PC-9 (cell line): ENCODE results near the gene COQ8A. TPM values are rescaled to one million over a fixed set of nuclear protein-coding genes. Genes with fewer than 3 reads are reported as not detected.

Experiments used
- BruUV-seq: library from RNA; stranded (reverse); fragments of 400-500 nt; replicated peaks from 2 replicates; lab custom pipeline; 2021; lab: Mats Ljungman, UMichigan
- CTCF ChIA-PET: fragments of 300-600 bp; sonication (Branson Sonifier 250); formaldehyde crosslinking; loops from one replicate; lab custom pipeline; 2022; ENCODE audit warnings: antibody characterized with exemption; lab: Charles Lee
- POLR2A ChIA-PET: fragments of 300-600 bp; sonication (Branson Sonifier 250); formaldehyde crosslinking; loops from one replicate; lab custom pipeline; 2022; ENCODE audit warnings: antibody characterized with exemption; ENCODE audit not compliant: unreplicated experiment; lab: Charles Lee
- DNase-seq, 2 experiments: peaks; one replicate each; pipeline versions ENCODE4 v3.0.0 to v3.0.0-alpha.2; 2015 to 2022; ENCODE audit warnings: mixed read lengths in 1 of 2
- H2AFZ ChIP-seq: fragments of 200-600 bp; sonication (generic); 2 replicates; pipeline ENCODE4 v1.8.1; 2017; ENCODE audit warnings: antibody characterized with exemption
- H3F3A ChIP-seq: fragments of 200-600 bp; sonication (generic); 2 replicates; pipeline ENCODE4 v1.8.1; 2017; ENCODE audit warnings: antibody characterized with exemption, mild to moderate bottlenecking, low read depth; ENCODE audit not compliant: insufficient read depth
- H3K27ac ChIP-seq: fragments of 200-600 bp; sonication (generic); 2 replicates; pipeline ENCODE4 v1.6.1; 2016; ENCODE audit warnings: mixed run types
- H3K27me3 ChIP-seq: fragments of 200-600 bp; sonication (generic); 2 replicates; pipeline ENCODE4 v1.6.1; 2016; ENCODE audit warnings: low read depth, mixed run types; ENCODE audit not compliant: insufficient read depth
- H3K36me3 ChIP-seq: fragments of 200-600 bp; sonication (generic); 2 replicates; pipeline ENCODE4 v1.6.1; 2016; ENCODE audit warnings: low read depth, mixed run types
- H3K4me1 ChIP-seq: fragments of 200-600 bp; sonication (generic); replicated peaks from 2 replicates; pipeline ENCODE4 v1.6.1; 2016; ENCODE audit warnings: mixed run types; ENCODE audit not compliant: insufficient read depth
- H3K4me2 ChIP-seq: fragments of 200-600 bp; sonication (generic); 2 replicates; pipeline ENCODE4 v1.6.1; 2017; ENCODE audit warnings: mixed run types
- H3K4me3 ChIP-seq: fragments of 200-600 bp; sonication (generic); 2 replicates; pipeline ENCODE4 v1.6.1; 2016; ENCODE audit warnings: mixed run types
- H3K79me2 ChIP-seq: fragments of 200-600 bp; sonication (generic); 2 replicates; pipeline ENCODE4 v1.6.1; 2017; ENCODE audit warnings: low read depth, mixed run types
- H3K9me2 ChIP-seq: fragments of 200-600 bp; sonication (generic); 2 replicates; pipeline ENCODE4 v1.8.1; 2017; ENCODE audit warnings: mild to moderate bottlenecking; ENCODE audit not compliant: insufficient read depth
- H3K9me3 ChIP-seq: fragments of 200-600 bp; sonication (generic); 2 replicates; pipeline ENCODE4 v1.8.1; 2016; ENCODE audit warnings: low read depth; ENCODE audit not compliant: insufficient read depth
- H4K20me1 ChIP-seq: fragments of 200-600 bp; sonication (generic); 2 replicates; pipeline ENCODE4 v1.8.1; 2017; ENCODE audit not compliant: insufficient read depth
- EZH2 ChIP-seq: fragments of 200-600 bp; sonication (generic); IDR thresholded peaks from 2 replicates; pipeline ENCODE4 v1.8.0; 2017; ENCODE audit warnings: antibody characterized with exemption, low read depth
- intact Hi-C: fragments of 100-400 bp; cut with micrococcal nuclease; formaldehyde crosslinking; loops from one replicate; pipeline ENCODE4 v1.10.0; 2022; ENCODE audit not compliant: unreplicated experiment
- total RNA-seq: library from RNA; stranded (reverse); gene quantifications from 2 replicates; pipeline ENCODE4 v1.2.3, GENCODE V29; 2021
- TF ChIP-seq, protein P1 (sequence below): fragments of 200-600 bp; sonication (generic); conservative IDR thresholded peaks from 2 replicates; pipeline ENCODE4 v1.6.1; 2017; ENCODE audit warnings: mixed run types, antibody characterized with exemption, mild to moderate bottlenecking, moderate library complexity

COQ8A gene
- total RNA-seq, 1 experiment from 2014 or later, result 32.9 TPM

DNA sequence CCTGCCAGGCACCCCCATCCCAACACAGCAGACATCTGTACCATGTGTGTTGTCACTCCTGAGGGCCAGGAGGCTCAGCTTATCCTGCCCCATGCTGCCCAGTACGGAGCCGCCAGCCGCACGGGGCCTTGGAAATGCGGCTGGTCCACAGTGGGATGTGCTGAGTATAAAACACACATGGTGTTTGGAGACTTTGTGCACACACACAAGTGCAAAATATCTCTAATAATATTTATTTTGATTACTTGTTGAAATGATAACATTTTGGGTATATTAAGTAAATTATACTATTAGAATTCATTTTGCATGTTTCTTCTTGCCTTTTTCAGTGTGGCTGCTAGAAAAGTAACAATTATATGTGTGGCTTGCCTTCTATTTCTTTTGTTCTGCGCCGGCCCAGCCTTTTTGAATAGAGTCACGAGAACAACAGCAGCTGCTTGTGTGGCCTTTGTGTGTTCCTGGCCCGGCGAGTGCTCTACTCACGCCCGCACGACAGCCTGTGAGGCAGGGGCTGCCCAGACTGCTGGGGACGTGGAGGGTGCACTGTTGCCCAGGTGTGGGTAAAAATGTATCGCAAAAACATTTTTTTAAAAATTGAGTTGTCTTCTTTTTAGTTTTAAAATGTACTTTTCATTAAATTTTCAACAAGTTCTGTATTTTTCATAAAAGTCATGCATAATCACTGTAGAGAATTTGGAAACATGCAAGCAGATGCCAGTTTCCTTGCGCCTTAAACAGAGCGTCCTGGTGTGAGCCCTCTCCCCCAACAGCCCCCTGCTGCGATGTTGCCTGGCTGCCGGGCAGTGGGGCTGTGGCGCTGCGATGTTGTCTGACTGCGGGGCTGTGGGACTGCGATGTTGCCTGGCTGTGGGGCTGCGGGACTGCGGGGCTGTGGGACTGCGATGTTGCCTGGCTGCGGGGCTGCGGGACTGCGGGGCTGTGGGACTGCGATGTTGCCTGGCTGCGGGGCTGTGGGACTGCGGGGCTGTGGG, 35.5 kb downstream of the COQ8A start:
- H3K4me2 ChIP-seq, result no peak overlapping the region
- H2AFZ ChIP-seq, result no peak overlapping the region
- no peaks in the 10 kb centered on the region for H3K27me3 ChIP-seq
- H4K20me1 ChIP-seq, result no peaks in the 10 kb centered on the region
- H3K36me3 ChIP-seq, result peaks cover 8% of the 10 kb centered on the region
- no peaks in the 10 kb centered on the region for H3K4me1 ChIP-seq
- intact Hi-C loops, result no loop called here
- POLR2A ChIA-PET, result no interaction called here
- no TSS peak for BruUV-seq
- no peak overlapping the region for H3K27ac ChIP-seq
- CTCF ChIA-PET, result no interaction called here
- H3K4me3 ChIP-seq, result no peak overlapping the region
- no peaks in the 10 kb centered on the region for H3K79me2 ChIP-seq
- no peaks in the 10 kb centered on the region for H3K9me2 ChIP-seq
- DNase-seq, result no peak
- TF ChIP-seq EZH2, result no peak
- TF ChIP-seq, protein P1, sequence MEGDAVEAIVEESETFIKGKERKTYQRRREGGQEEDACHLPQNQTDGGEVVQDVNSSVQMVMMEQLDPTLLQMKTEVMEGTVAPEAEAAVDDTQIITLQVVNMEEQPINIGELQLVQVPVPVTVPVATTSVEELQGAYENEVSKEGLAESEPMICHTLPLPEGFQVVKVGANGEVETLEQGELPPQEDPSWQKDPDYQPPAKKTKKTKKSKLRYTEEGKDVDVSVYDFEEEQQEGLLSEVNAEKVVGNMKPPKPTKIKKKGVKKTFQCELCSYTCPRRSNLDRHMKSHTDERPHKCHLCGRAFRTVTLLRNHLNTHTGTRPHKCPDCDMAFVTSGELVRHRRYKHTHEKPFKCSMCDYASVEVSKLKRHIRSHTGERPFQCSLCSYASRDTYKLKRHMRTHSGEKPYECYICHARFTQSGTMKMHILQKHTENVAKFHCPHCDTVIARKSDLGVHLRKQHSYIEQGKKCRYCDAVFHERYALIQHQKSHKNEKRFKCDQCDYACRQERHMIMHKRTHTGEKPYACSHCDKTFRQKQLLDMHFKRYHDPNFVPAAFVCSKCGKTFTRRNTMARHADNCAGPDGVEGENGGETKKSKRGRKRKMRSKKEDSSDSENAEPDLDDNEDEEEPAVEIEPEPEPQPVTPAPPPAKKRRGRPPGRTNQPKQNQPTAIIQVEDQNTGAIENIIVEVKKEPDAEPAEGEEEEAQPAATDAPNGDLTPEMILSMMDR, result no peak
- H3K9me3 ChIP-seq, result 0 out of 2 replicates have a peak, but pooled peaks cover 7% of the 10 kb centered on the region
- no peaks in the 10 kb centered on the region for H3F3A ChIP-seq

DNA sequence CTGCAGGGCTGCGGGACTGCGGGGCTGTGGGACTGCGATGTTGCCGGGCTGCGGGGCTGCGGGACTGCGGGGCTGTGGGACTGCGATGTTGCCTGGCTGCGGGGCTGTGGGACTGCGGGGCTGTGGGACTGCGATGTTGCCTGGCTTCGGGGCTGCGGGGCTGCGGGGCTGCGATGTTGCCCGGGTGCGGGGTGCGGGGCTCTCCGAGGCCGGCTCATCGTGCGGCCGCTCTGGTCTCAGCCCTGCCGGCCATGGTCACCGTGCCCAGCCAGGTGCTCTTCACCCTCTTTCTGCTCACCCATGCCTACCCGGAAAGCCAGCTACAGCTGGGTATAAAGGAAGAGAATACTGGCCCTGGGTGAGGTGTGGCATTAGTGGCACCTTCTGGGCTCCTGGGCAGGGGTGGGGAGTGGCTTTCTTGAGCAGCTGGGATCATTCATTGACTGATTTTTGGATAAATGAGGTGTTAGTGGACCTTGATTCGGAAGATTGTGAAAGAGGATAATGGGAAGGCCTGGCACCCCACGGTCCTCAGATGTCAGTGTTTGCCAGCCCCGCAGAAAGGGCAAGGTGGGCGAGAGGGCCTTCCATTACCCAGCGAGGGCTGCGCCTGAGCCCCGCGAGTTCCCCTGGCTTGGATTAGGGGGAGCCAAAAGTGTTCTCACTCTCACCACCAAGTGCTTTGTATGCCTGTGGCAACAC, 36.3 kb downstream of the COQ8A start:
- CTCF ChIA-PET, result no interaction called here
- no peak overlapping the region for H3K27ac ChIP-seq
- POLR2A ChIA-PET, result no interaction called here

More for the DNA sequence above, 36.3 kb downstream of the COQ8A start:
- Histone ChIP-seq H4K20me1 (no peaks in the 10 kb centered on the region), H3K4me3 (no peak overlapping the region), H3K4me1 (no peaks in the 10 kb centered on the region), H3K27me3 (no peaks in the 10 kb centered on the region), H3K9me3 (0 out of 2 replicates have a peak, but pooled peaks cover 4% of the 10 kb centered on the region), H3K9me2 (no peaks in the 10 kb centered on the region), H3K79me2 (no peaks in the 10 kb centered on the region), H3K4me2 (no peak overlapping the region), H3K36me3 (peaks cover 8% of the 10 kb centered on the region), H3F3A (no peaks in the 10 kb centered on the region), H2AFZ (no peak overlapping the region)
- no peak for DNase-seq
- no TSS peak for BruUV-seq
- intact Hi-C loops, result no loop called here
- no peak for TF ChIP-seq EZH2
- TF ChIP-seq, protein P1, result no peak
